GM18909 (cell line): ENCODE data around the gene GPR158.

Experiments
- ATAC-seq: cut with Tn5 transposase; IDR thresholded peaks from one replicate; pipeline ENCODE4 v1.9.1; 2021; ENCODE audit warnings: mild to moderate bottlenecking; ENCODE audit not compliant: unreplicated experiment, poor library complexity

Gene GPR158

DNA sequence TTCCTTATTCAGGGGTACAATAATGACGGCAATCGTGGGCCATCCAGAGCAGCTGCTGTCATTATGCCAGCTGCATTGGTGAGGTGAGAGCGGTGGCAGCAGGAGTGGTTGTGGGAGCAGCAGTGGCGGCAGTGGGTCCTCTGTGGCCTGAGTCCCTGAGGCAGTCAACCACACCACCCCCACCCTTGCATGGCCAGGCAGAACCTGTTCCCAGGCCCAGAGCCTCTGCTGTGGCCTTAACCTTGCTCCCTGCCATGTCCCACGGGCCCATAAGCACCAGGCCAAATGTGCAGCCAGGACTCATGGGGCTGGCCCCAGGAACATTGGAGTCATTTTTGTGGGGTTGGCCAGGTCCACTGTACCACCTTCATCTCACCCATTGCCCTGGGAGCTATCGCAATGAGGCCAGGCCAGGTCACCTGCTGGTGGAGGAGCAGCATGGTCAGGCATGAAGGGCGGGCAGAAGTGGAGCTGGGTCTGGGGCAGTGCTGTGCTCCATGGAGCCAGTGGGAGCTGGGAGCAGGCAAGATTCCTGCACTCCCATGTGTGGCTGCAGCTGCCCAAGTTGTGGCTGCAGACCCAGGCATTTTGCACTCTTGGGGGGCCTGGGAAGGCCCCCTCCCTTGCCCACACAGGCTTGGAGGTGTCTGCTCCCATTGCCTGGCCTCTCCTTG, 213.5 kb downstream of the GPR158 start:
- ATAC-seq = no peak

GRCh38 chr10:25388862-25389206, 214.0 kb downstream of the GPR158 start:
- no peak for ATAC-seq

DNA sequence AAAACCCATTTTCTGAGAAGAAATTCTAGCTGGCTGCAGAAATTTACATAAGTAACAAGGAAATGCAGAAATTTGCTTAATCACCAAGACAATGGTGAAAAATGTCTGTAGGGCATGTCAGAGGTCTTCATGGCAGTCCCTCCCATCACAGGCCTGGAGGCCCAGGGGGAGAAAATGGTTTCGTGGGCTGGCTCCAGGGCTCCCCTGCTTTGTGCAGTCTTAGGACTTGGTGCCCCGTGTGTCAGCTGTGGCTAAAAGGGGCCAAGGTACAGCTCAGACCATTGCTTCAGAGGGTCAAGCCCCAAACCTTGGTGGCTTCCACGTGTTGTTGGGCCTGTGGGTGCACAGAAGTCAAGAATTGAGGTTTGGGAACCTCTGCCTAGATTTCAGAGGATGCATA, 215.9 kb downstream of the GPR158 start:
- no peak for ATAC-seq

DNA sequence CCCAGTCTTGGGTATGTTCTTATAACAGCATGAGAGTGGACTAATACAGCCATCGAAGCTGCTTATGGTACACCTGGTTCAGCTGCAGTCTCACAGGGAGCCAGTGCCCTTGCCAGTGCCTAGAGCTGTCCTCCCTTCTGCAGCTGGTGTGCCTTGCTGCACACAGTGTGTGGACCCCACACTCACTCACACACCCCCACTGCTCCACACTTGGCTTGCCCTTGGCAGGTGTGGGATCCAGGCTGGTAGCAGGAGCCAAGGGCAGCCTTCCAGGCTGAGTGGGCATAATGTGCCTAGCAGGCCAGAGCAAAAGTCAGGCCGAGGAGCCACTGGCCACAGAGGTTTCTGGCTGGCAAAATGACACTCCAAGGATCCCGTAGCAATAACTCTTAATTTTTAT, 217.3 kb downstream of the GPR158 start:
- no peak for ATAC-seq

GRCh38 chr10:25393621-25394020, 218.8 kb downstream of the GPR158 start:
- ATAC-seq = no peak

DNA sequence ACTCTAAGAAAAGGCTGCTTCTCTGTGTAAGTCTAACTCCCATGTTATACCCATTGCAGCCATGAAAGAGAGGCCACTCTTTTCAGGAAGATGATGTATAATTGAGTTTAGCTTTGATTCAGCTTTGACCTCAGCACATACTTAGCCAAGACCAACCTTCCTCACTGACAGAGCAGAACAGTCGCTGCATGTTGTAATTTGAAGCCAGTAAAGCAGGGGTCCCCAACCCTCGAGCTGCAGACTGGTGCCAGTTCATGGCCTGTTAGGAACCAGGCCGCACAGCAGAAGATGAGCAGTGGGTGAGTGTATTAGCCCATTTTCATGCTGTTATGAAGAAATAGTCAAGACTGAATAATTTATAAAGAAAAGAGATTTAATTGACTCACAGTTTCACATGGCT, 223.9 kb downstream of the GPR158 start:
- ATAC-seq = no peak

GRCh38 chr10:25405871-25406270, 231.1 kb downstream of the GPR158 start:
- ATAC-seq = no peak

- no peak for ATAC-seq
These were observed 242.8 kb downstream of the GPR158 start for GRCh38 chr10:25417611-25418010.

DNA sequence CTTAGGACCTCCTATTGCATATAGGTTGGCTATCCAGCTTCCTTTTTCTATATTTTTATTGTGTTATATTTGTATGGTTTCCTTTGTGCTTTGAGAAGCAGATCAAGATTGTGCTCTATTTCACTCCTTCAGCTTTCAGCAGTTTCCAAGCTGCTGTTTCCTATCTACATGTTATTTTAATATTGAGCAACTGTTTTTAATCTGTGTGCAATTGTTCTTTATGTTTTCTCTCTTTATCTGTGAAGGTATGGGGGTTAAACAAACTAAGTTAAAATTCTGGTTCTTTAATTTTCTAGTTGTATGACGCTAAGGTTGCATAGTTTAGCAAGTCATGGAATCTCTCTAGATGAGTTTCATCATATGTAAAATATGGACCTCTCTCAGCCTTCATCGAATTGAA, 251.0 kb downstream of the GPR158 start:
- ATAC-seq = no peak

DNA sequence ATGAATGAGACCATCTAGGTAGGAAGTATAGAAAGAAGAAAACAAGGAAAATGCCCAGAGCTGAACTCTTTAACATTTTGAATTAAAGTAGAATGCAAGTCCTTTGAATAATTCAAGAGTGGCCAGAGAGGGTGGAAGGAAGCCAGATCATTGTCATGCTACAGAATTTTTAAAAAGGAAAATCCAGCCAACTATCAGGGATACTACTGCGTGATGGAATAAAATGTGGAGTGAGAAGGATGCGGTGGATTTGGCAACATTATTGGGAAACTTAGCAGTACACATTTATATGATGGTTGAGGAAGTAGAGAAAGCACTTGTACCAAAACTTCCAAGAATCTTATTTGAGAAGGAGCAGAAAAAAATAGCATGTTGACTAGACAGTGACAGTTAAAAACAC, 261.6 kb downstream of the GPR158 start:
- no peak for ATAC-seq

DNA sequence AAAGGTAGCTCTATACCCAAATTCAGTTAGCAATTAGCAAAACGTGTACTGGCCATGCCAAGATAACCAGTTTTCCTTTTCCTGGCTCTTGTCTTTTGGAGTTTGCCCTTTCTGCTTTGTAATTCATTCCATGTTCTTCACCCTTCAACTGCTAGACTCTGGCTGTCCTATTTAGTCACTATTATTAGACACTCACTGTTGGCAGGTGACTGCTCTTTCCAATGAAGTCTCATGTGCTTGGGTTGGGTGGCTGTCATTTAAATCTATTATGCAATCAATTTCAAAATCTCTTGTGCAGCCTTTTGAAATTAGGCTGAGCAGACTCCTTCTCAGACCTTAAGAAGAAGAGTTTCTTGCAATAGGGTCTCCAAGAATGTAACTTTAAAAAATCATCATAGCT, 266.5 kb downstream of the GPR158 start:
- no peak for ATAC-seq

DNA sequence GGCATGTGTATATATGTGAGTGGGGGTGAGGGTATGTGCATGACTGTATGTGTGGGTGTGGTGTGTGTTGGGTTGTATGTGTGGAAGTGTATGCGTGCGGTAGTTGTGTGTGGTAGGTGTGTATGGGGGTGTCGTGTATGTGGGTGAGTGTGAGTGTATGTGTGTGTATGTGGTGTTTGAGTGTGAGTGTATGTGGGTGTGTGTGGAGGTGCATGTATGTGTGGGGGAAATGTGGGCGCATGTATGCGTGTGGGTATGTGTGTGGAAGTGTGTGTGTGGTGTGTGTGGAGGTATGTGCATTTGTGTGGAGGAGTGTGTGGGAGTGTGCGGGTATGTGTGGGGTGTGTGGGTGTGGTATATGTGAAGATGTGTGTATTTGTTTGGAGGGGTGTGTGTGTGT, 269.5 kb downstream of the GPR158 start:
- no peak for ATAC-seq

GRCh38 chr10:25451401-25451800, 276.6 kb downstream of the GPR158 start:
- ATAC-seq = no peak

- no peak for ATAC-seq
These were observed 278.8 kb downstream of the GPR158 start for GRCh38 chr10:25453619-25454018.

DNA sequence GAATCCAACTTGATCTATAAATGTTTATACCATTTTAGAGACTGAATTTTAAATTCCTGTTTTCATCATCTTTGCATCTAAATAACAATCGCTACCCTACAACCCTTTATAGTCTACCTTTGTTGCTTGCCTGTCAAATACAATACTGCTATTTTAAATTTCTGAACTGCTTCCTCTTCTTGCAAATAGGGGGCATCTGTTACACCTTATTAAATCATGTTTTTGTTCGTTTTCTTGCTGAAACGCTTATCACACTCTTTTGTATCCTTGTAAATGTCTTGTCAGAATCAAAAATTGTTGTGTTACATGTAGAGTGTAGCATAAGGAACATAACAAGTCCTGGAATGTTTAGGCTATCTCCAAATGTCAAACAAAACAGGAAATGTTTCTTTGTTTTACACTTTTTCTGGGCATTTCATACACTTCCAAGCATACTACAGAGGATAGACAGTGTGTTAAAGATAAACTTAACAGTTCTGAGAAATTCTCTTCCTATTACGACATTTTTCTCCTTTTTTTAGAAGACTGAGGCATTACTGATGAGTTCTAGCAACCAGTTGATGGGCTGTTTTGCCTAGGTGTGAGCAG, 281.3 kb downstream of the GPR158 start:
- no peak for ATAC-seq

- no peak for ATAC-seq
These were observed 282.8 kb downstream of the GPR158 start for GRCh38 chr10:25457552-25457951.

DNA sequence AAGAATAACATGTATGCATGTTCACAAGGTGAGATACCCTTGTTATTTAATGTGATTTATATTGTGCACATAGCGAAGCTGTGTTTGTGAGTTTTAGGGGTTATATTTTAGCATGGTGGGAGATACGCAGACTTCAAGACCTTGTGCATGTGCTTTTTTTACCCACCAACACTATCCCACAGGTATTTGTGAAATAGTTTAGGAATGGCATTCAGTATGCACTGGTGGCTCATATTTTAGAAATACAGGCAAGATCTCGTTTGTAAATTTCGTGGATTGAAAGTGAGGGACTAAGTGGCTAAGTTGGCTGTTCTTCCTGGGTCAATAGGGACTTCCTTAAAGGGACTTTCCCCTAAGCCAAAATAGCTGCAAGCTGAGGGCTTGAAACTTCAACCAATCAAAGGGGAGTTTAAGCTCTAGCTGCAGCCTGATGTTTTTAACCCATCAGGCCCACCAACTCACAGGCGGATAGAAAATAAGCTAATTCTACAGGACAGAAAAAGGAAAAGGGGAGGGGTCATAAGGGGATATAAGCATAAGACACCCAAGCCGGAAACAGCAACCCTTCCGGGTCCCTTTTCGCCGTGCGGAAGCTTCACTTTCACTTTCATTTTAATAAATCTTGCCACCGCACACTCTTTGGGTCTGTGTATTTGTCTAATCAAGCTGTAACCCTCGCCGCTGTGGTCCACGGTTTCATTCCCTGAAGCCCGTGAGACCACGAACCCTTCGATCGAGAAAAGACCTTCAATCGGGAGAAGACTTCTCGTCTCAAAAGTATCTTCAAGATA, 291.0 kb downstream of the GPR158 start:
- ATAC-seq = no peak

DNA sequence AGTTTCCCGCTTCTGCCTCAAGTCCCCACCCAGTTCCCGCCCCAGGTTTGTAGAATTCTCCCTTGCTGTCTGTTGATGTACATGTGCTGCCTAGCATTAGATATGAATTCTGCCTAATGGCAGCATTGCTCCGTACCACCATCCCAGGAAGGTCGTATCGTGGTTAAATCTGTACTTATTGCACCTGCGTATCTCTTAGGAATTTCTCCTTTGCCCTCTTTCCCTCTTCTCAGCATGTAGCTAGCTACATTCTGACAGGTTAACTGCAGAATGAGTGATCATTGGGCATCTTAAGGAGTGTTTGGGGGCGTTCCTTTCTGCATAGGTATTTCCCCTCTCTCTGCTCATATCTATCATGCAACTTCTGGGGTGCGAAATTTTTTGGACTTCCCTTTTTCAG, 293.1 kb downstream of the GPR158 start:
- no peak for ATAC-seq

GRCh38 chr10:25481467-25481866, 306.7 kb downstream of the GPR158 start:
- ATAC-seq = no peak

- no peak for ATAC-seq
These were observed 309.2 kb downstream of the GPR158 start for GRCh38 chr10:25483999-25484398.

DNA sequence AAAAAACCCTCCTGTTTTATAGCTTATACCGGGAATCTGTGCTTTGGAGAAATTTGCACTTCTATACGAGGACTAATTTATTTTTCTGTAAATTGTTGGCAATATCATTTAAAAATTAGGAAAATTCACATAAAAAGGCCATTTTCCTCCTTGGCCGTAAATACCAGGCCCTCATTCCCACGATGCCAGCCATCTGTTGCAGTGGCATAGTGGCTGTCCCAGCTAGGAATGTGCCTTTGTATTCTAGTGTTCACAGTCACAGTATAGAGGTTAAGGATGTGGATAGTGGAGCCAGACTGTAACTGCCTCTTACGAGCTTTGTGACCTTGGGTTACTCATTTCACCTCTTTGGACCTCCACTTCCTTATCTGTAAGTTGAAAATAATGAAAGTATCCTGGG, 312.5 kb downstream of the GPR158 start:
- no peak for ATAC-seq

GRCh38 chr10:25492040-25492439, 317.2 kb downstream of the GPR158 start:
- no peak for ATAC-seq
